Adrenal gland (tissue), 12 donors: ENCODE measurements around the gene CCDC91. TPM values are rescaled to one million over a fixed set of nuclear protein-coding genes. Genes with fewer than 3 reads are reported as not detected.
"Not testable (repeated sequence)": the region's sequence is repeated elsewhere in the genome, so short reads cannot be mapped to it uniquely, and the experiment has no call there.

Experiments
- DNase-seq, 7 donors: peaks; one replicate each; pipeline ENCODE4 v3.0.0-alpha.2; 2019 to 2020
- H3K27ac ChIP-seq, 5 donors: fragments of 200-600 bp; sonication (generic) in 4 of 5; 1 replicate in 3 of 5; 2 replicates in 2 of 5; pipeline versions ENCODE4 v1.5.1 to v1.8.0; 2016 to 2020; ENCODE audit warnings: mild to moderate bottlenecking in 1 of 5
- H3K27me3 ChIP-seq: fragments of 200-600 bp; 2 replicates; pipeline ENCODE4 v1.8.0; 2021
- H3K36me3 ChIP-seq, 2 donors: fragments of 200-600 bp; replicated peaks in 1 of 2; 1 replicate in 1 of 2; 2 replicates in 1 of 2; pipeline versions ENCODE4 v1.5.1 to v1.8.0; 2018 to 2022
- H3K4me1 ChIP-seq, 2 donors: fragments of 200-600 bp; replicated peaks in 1 of 2; 1 replicate in 1 of 2; 2 replicates in 1 of 2; pipeline versions ENCODE4 v1.5.1 to v1.8.0; 2018 to 2021
- H3K4me3 ChIP-seq, 4 donors: fragments of 200-600 bp; sonication (generic) in 3 of 4; one replicate each; pipeline ENCODE4 v1.5.1; 2016 to 2018
- H3K9me3 ChIP-seq, 3 donors: fragments of 200-600 bp; sonication (generic) in 1 of 3; replicated peaks in 1 of 3; 1 replicate in 2 of 3; 2 replicates in 1 of 3; pipeline versions ENCODE4 v1.5.1 to v1.8.0; 2016 to 2021
- POLR2A ChIP-seq, 2 donors: fragments of 450-650 bp; IDR thresholded peaks; one replicate each; pipeline ENCODE4 v1.6.1; 2017; ENCODE audit warnings: antibody characterized with exemption in 2 of 2, mild to moderate bottlenecking in 2 of 2, moderate library complexity in 1 of 2
- WGBS, 4 donors: extraction: QIAGEN DNeasy Blood & Tissue Kit in 2 of 4; methylation state at CpG; one replicate each; pipeline versions ENCODE4 v1.1.5 to v1.1.7; 2013 to 2017; 5-methylcytosine and 5-hydroxymethylcytosine counted together
- intact Hi-C, 2 donors: fragments of 100-400 bp; cut with DNase I; formaldehyde crosslinking; loops; one replicate each; pipeline versions ENCODE4 v1.14.1 to v1.15.0; 2022 to 2023
- polyA plus RNA-seq, 3 donors: library from polyadenylated mRNA; stranded (reverse); fragments of 200-250 nt in 2 of 3; fragments of 350-450 nt in 1 of 3; fragmentation: Illumina TruSeq in 1 of 3; extraction: RNeasy Lipid Tissue Mini Kit (QIAGEN cat#74804) in 1 of 3; gene quantifications; one replicate each; pipeline ENCODE4 v1.2.3, GENCODE V29; 2013 to 2014
- total RNA-seq, 9 donors: library from RNA; depleted of rRNA in 4 of 9; stranded (reverse); fragments of >200 nt in 4 of 9; fragments of 120-200 nt in 1 of 9; fragmentation: NEBNext Ultra II Directional in 1 of 9; extraction: Animal tissue kit (Norgen Biotek cat#: 25700) in 1 of 9; gene quantifications; one replicate each; pipeline versions ENCODE4 v1.1.0 to v1.2.4, GENCODE V29; 2013 to 2023
- TF ChIP-seq, protein P1 (sequence below), 6 experiments: fragments of 450-650 bp in 4 of 6; fragments of 200-600 bp in 2 of 6; sonication (generic) in 1 of 6; IDR thresholded peaks; 1 replicate in 5 of 6; 2 replicates in 1 of 6; pipeline versions ENCODE4 v1.5.1 to v1.8.0; 2016 to 2021; ENCODE audit warnings: antibody characterized with exemption in 6 of 6, mild to moderate bottlenecking in 2 of 6, moderate library complexity in 1 of 6
- donor health status: healthy with polysubstance abuse.
- donor health status: Bipolar disorder and iron deficiency.
- donor health status: DM: yes; HTN: yes; CAD: no.
- donor health status: DM: no; HTN: no; CAD: no.
- donor health status: DM: no; HTN: no; CAD: no.
- donor health status: DM: yes; HTN: yes; CAD: no.

CCDC91 gene
- total and polyA plus RNA-seq, 12 donors = 9.1 to 56.7 (median 33.1) TPM

DNA sequence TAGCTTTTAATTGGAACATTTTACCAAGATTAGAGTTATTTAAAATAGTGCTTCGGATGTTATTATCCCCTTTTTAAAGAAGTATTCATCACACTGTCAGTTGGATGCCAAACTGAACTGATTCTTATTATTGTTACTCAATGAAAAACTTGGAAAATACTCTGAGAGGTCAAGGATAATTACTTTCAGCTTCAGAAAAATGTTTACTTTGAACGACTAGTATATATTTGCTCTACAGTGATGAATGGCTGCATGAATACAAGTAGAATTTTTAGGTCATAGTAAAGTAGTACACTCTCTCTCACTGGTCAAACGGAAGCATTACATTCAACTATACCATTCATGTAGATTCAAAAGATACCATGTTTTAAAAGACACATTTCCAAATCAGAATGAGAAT is 269.2 kb downstream of the CCDC91 start:
- Histone ChIP-seq H3K9me3 (no peaks in the 10 kb centered on the region), H3K4me3 (no peak overlapping the region), H3K36me3 (no peaks in the 10 kb centered on the region), H3K4me1 (peaks cover 0 to 5% of the 10 kb centered on the region in 2 donors), H3K27ac (no peak overlapping the region), H3K27me3 (no peaks in the 10 kb centered on the region)
- no peak for DNase-seq
- WGBS, 4 donors = 47 to 65% (median 54%) methylated on average over 3 of the region's 3 CpGs
- no peak for TF ChIP-seq POLR2A (IDR thresholded peaks at IDR 0.05)
- TF ChIP-seq, protein P1, sequence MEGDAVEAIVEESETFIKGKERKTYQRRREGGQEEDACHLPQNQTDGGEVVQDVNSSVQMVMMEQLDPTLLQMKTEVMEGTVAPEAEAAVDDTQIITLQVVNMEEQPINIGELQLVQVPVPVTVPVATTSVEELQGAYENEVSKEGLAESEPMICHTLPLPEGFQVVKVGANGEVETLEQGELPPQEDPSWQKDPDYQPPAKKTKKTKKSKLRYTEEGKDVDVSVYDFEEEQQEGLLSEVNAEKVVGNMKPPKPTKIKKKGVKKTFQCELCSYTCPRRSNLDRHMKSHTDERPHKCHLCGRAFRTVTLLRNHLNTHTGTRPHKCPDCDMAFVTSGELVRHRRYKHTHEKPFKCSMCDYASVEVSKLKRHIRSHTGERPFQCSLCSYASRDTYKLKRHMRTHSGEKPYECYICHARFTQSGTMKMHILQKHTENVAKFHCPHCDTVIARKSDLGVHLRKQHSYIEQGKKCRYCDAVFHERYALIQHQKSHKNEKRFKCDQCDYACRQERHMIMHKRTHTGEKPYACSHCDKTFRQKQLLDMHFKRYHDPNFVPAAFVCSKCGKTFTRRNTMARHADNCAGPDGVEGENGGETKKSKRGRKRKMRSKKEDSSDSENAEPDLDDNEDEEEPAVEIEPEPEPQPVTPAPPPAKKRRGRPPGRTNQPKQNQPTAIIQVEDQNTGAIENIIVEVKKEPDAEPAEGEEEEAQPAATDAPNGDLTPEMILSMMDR (IDR thresholded peaks at IDR 0.05) = no peak
- intact Hi-C loops = no loop called here

GRCh38 chr12:28460420-28461130 is 270.3 kb downstream of the CCDC91 start:
- TF ChIP-seq, protein P1 (IDR thresholded peaks at IDR 0.05) = no peak
- TF ChIP-seq POLR2A (IDR thresholded peaks at IDR 0.05) = no peak
- intact Hi-C loops = no loop called here
- Histone ChIP-seq H3K27me3 (no peaks in the 10 kb centered on the region), H3K27ac (no peak overlapping the region), H3K4me1 (peaks cover 0 to 5% of the 10 kb centered on the region in 2 donors), H3K36me3 (no peaks in the 10 kb centered on the region), H3K9me3 (no peaks in the 10 kb centered on the region), H3K4me3 (no peak overlapping the region)
- DNase-seq = no peak
- WGBS, 4 donors = 80 to 92% (median 86%) methylated on average over 2 of the region's 2 CpGs

- intact Hi-C loops = no loop called here
- TF ChIP-seq POLR2A (IDR thresholded peaks at IDR 0.05) = no peak
- TF ChIP-seq, protein P1 (IDR thresholded peaks at IDR 0.05) = no peak
Measured at GRCh38 chr12:28463396-28463795, 273.1 kb downstream of the CCDC91 start.

GRCh38 chr12:28471762-28472161 is 281.5 kb downstream of the CCDC91 start:
- not testable (repeated sequence) for DNase-seq
- WGBS, 4 donors = 96 to 99% (median 98%) methylated on average over 9 of the region's 9 CpGs

More at GRCh38 chr12:28463396-28463795, 273.1 kb downstream of the CCDC91 start:
- H3K27me3 ChIP-seq = no peaks in the 10 kb centered on the region
- DNase-seq = no peak
- no peak overlapping the region for H3K27ac ChIP-seq
- no peak overlapping the region for H3K4me3 ChIP-seq
- H3K36me3 ChIP-seq = no peaks in the 10 kb centered on the region
- H3K4me1 ChIP-seq = no peaks in the 10 kb centered on the region
- no peaks in the 10 kb centered on the region for H3K9me3 ChIP-seq

DNA sequence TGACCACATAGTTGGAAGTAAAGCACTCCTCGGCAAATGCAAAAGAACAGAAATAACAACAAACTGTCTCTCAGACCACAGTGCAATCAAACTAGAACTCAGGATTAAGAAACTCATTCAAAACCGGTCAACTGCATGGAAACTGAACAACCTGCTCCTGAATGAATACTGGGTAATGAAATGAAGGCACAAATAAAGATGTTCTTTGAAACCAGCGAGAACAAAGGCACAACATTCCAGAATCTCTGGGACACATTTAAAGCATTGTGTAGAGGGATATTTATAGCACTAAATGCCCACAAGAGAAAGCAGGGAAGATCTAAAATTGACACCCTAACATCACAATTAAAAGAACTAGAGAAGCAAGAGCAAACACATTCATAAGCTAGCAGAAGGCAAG is 285.9 kb downstream of the CCDC91 start:
- H3K9me3 ChIP-seq, H3K27ac ChIP-seq, H3K27me3 ChIP-seq, H3K4me3 ChIP-seq, H3K4me1 ChIP-seq, H3K36me3 ChIP-seq, DNase-seq, intact Hi-C loops: not testable (repeated sequence)
- 79 to 94% (median 87%) methylated on average over 3 of the region's 3 CpGs for WGBS, 4 donors

More at GRCh38 chr12:28471762-28472161, 281.5 kb downstream of the CCDC91 start:
- H3K4me1 ChIP-seq, H3K27ac ChIP-seq, intact Hi-C loops, H3K4me3 ChIP-seq, H3K27me3 ChIP-seq, H3K36me3 ChIP-seq, H3K9me3 ChIP-seq: not testable (repeated sequence)

GRCh38 chr12:28479097-28479496 is 288.8 kb downstream of the CCDC91 start:
- DNase-seq, H3K9me3 ChIP-seq, intact Hi-C loops, H3K27me3 ChIP-seq, H3K4me3 ChIP-seq, H3K27ac ChIP-seq, H3K36me3 ChIP-seq, H3K4me1 ChIP-seq: not testable (repeated sequence)
- WGBS, 4 donors = 95 to 100% (median 96%) methylated on average over 1 of the region's 1 CpG
